ENCODE data around the gene FAM237A. TPM values are rescaled to one million over a fixed set of nuclear protein-coding genes. Genes with fewer than 3 reads are reported as not detected.

FAM237A gene
- total RNA-seq = not detected

DNA sequence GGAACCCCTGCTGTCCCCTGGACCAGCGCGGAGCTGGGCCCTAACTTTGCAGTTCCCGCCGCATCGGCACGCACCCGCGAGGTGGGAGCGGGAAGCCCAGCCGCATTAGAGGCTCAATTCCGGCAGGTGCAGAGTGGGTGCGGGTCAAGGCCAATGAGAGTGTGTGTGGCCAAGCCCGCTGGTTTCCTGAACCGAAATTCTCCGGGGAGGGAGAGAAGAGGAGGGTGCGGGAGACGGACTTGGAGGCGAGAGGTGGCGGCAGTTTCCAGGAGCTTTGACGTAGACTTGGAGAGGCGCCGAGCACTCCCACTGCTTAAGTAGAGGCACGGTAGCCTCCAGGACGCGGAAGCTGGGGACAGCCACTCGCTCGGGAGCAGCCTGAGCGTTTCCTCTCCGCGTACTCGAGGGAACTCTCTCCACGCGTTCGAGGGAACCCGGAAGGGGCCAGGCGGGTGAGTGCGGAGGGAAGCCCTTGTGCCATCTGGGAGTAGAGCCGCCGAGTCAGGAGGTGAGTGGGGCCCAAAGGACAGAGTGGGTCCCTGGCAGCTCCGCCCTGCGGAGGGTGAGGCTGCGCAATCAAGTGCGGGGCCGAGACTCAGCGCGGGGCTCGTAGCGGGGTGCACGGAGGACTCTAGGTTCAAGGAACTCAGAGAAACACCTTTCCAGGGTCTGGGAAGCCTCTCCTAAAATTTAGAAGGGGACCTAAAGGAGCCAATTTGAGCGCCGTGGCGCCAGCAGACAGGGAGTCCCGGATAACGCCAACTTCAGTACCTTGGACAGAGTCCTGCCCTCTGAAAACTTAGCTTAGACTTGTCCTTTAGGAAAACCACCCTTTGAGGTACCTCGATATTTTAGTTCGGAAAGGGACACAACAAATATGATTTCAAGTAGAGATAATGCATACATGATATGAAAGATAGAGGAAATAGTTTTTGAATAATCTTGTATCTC, at the start of gene FAM237A:
Gene FAM237A (plus strand): TSS at position 413 of the 951 bp plus-strand sequence. CDS start 1,750 bp downstream, outside the sequence.
- no peak for DNase-seq (ENCODE audit: low spot score)
- no peak for ATAC-seq (ENCODE audit: low FRiP score)
- TF ChIP-seq, protein P1, sequence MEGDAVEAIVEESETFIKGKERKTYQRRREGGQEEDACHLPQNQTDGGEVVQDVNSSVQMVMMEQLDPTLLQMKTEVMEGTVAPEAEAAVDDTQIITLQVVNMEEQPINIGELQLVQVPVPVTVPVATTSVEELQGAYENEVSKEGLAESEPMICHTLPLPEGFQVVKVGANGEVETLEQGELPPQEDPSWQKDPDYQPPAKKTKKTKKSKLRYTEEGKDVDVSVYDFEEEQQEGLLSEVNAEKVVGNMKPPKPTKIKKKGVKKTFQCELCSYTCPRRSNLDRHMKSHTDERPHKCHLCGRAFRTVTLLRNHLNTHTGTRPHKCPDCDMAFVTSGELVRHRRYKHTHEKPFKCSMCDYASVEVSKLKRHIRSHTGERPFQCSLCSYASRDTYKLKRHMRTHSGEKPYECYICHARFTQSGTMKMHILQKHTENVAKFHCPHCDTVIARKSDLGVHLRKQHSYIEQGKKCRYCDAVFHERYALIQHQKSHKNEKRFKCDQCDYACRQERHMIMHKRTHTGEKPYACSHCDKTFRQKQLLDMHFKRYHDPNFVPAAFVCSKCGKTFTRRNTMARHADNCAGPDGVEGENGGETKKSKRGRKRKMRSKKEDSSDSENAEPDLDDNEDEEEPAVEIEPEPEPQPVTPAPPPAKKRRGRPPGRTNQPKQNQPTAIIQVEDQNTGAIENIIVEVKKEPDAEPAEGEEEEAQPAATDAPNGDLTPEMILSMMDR (IDR thresholded peaks at IDR 0.05) = no peak

DNA sequence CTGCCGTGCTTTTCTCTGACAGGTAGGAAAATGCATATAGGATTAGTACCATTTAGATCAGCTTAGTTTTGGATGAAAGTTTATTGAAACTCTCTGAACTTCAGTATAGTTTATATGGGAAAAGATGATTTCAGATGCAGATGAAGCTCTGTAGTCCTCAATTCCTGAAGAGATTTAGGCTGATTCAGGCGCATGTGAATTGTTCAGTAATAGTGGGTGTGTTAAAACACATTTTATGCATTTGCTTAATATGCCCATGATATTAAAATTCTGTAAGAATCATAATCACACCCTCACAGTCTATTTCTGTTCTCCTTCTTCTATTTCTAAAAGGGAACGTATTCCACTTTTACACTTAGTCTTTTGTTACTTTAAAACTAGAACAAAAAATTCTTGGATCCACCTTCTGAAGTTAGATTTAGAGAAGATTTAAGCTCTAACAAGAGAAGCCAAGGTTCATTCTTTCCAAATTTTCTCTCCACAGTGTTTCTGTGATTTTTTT, 44.5 kb upstream of the FAM237A start:
- TF ChIP-seq, protein P1 (IDR thresholded peaks at IDR 0.05) = no peak
- ATAC-seq (ENCODE audit: low FRiP score) (no peak), DNase-seq (ENCODE audit: low spot score) (no peak)

DNA sequence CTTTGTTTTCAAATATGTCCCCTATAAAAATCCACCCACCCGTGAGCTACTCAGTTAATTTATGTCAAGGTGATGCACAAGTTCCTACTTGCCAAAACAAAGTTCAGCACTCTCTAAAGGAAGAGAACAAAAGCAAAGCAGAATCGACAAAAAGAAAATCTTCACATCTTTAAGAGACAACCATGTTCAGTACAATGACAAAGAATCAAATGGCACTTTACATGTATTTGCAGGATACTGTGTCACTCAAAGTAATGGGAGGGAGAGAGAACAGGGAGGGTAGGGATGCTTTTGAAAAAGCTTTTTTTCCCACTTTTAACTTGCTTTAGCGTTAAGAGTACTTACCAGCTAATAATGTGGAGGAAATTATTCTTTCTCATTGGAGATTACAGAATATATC, 39.0 kb upstream of the FAM237A start:
- DNase-seq (ENCODE audit: low spot score) (no peak), ATAC-seq (ENCODE audit: low FRiP score) (no peak)
- TF ChIP-seq, protein P1 (IDR thresholded peaks at IDR 0.05) = no peak

DNA sequence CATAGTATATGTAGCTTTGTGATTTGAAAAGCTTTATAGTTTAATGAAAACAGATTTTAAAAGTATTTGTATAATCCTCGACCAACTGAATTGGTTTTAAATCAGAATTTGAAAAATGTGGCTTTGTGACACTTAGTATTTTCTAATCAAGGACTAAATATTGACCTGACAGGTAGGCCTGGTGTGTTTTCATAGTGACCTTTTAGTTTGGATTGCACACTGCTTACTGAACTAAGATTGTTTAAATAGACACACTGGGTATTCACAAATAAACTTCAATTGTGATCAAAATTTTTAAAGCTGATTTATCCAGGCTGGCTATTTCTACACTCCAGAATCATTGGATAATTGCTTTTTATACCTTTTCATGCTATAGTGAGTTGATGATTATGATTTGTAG, 31.8 kb upstream of the FAM237A start:
- DNase-seq (ENCODE audit: low spot score) (no peak), ATAC-seq (ENCODE audit: low FRiP score) (no peak)
- TF ChIP-seq, protein P1 (IDR thresholded peaks at IDR 0.05) = no peak

DNA sequence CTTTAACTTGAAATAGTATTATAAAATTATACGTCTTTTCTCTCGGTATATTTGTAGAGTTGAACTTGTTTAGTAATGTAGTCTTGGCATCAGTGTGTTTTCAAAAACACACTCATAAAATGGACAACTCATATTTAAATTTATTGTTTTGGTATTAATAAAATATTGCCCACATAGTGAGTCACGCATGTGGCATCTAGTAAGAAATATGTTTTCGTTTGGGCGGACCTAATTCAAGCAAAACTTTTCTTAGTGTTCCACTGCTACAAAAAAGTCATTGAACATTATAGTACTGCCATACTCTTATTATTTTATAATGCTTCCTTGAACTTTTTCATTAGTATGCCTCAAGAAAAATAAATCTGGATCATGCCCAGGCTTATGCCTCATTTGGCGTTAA, 31.1 kb upstream of the FAM237A start:
- ATAC-seq (ENCODE audit: low FRiP score) (no peak), DNase-seq (ENCODE audit: low spot score) (no peak)
- TF ChIP-seq, protein P1 (IDR thresholded peaks at IDR 0.05) = no peak

DNA sequence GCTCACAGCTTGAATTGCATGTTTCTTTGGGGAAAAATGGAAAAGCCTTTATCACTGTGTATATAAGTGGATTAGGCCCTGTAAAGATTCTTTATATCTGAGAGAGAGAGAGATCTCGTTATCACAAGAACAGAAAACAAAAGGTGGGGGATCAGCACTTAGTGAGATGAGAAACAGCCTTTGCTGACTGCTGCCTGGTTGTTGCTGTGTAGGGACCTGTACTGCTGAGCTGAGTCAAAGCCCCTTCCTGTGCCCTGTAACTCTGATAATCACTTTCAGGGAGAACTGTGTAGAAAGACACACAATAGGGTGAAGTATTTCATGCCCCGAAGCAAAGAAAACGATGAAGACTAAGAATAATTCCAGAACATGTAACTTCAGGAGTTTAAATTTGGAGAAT, 30.6 kb upstream of the FAM237A start:
- ATAC-seq (ENCODE audit: low FRiP score) (no peak), DNase-seq (ENCODE audit: low spot score) (no peak)
- TF ChIP-seq, protein P1 (IDR thresholded peaks at IDR 0.05) = no peak

DNA sequence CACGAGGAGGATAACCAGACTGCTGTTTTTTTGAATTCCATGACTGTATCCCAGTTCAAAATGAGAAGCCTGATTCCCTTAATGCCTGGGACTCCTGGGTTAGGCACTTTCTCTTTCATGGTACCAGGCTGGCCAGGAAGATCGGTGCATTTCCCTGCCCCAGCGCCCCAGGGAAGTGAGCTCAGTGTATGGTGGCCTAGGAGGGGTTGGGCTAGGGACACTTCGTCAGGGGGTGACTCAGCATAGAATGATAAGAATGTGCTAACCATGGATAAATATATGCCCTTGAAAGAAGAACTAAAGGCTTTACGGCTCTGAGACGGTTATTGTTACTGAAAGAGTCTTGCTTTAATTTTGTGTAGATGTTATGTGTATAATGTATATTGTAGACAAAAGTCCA, 27.5 kb upstream of the FAM237A start:
- ATAC-seq (ENCODE audit: low FRiP score) (no peak), DNase-seq (ENCODE audit: low spot score) (no peak)
- TF ChIP-seq, protein P1 (IDR thresholded peaks at IDR 0.05) = no peak
